ENCODE measurements around the gene CNOT10.
"Not testable (repeated sequence)": the region's sequence is repeated elsewhere in the genome, so short reads cannot be mapped to it uniquely, and the experiment has no call there.

The CNOT10 gene, protein sequence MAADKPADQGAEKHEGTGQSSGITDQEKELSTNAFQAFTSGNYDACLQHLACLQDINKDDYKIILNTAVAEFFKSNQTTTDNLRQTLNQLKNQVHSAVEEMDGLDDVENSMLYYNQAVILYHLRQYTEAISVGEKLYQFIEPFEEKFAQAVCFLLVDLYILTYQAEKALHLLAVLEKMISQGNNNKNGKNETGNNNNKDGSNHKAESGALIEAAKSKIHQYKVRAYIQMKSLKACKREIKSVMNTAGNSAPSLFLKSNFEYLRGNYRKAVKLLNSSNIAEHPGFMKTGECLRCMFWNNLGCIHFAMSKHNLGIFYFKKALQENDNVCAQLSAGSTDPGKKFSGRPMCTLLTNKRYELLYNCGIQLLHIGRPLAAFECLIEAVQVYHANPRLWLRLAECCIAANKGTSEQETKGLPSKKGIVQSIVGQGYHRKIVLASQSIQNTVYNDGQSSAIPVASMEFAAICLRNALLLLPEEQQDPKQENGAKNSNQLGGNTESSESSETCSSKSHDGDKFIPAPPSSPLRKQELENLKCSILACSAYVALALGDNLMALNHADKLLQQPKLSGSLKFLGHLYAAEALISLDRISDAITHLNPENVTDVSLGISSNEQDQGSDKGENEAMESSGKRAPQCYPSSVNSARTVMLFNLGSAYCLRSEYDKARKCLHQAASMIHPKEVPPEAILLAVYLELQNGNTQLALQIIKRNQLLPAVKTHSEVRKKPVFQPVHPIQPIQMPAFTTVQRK

DNA sequence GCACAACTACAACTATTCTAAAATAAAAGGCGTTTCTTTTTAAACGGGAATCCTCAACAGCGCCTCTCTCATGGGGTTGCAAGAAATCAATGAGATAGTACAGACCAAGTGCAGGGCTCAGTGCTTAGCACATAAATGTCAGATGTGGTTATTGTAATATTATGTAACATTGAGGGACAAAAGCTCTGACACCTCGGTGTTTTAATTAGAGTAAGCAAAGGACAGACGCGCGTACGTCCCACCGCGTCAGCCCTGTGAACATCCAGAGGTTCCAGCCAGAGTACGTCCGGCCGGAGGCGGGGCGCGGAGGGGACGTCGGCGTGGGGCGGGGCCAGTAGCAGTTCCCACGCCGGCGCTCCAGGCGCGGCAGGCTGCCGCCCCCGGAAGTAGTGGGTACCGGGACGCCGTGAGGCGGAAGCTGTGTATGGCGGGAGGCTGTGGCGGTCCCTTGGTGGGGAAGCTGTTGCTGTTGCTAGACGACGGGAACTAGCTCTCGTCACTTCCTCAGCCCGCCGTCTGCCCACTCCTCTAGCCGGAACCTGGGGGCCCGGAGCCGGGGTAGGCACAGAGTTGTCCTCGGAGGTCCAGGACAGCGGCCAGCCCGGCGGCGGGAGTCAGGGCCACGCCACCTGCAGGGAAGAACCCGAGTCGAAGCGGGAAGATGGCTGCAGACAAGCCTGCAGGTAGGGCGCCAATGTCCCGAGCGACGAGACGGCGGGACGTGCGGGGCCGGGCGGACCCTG lies at the start of gene CNOT10:
TSS of gene CNOT10 (plus strand) at position 389 of the 743 bp plus-strand sequence. CDS start at position 662, 273 bp downstream.
- DNase-seq (ENCODE audit: low read depth in 2 of 2, low spot score in 1 of 2) = peak; percentile 82 to 92

DNA sequence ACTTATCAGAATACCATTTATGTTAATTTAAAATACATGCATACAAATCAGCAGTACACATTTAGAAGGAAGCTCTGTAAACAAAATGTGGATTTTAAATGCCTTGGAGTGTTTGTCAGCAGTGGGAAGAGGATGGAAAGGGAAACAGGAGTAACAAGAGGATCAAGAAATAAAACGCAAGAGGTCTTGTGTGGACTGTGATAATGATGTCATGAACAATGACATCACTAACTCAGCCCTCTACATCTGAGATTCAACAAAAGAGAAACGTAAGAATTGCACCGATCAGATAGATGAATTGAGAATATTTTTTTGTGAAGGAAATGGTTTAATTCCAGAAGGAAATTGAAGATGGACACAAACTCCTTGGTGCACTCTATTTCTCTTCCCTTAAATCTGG lies 44.0 kb upstream of the CNOT10 start:
- no peak for DNase-seq (ENCODE audit: low read depth in 2 of 2, low spot score in 1 of 2)

DNA sequence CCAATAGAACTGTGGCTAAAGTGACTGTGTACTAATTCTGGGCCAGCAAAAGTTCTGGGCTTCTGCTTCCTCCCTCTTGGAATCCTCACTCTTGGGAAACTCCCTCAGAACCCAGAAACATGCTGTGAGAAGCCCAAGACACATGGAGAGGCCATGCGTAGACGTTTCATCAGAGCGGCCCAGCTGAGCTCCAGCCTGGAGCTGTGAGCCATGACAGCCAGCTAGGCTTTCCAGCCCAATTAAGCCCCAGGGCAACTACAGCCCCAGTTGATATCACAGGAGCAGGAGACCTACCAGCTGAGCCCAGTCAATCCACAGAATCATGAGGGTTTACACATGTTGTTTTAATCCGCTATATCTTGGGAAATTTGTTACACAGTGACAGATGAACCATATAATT lies 43.6 kb upstream of the CNOT10 start:
- no peak for DNase-seq (ENCODE audit: low read depth in 2 of 2, low spot score in 1 of 2)

DNA sequence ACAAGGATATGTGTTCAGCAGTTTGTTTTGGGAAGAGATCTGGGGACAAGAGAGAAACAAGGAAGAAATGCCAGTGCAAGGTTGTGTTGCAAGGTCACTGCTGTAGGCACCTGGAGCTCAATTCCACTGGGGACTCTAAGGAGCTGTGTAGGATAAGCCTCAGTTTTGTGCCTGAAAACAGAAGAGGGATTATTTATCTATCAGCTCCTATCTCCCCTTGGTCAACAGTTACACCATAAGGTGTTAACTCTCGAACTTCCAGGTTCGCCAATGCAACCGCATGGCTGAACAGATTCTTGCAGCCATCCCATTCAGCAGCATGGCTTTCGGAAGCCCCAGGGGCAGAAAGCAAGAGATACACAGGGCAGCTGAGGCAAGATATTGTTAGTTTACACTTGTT lies 41.6 kb upstream of the CNOT10 start:
- DNase-seq (ENCODE audit: low read depth in 2 of 2, low spot score in 1 of 2) = no peak

DNA sequence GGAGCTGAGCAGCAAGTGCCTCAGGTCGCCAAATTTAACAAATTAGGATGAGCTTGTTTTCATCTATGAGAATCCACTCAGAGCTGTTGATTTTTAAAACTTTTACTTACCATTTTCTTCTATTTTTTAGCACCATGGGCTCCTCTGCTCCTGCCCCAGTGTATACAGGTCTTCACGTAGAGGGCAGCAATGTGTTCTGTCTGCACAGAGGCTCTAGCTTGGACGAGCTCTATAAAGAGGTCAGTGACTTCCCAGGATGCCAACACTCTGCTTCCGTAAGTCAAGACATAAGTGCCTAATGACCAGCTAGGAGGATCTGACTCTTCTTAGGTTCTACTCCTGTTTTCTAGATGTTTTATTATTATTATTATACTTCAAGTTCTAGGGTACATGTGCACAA lies 41.2 kb upstream of the CNOT10 start:
- DNase-seq (ENCODE audit: low read depth in 2 of 2, low spot score in 1 of 2) = no peak

DNA sequence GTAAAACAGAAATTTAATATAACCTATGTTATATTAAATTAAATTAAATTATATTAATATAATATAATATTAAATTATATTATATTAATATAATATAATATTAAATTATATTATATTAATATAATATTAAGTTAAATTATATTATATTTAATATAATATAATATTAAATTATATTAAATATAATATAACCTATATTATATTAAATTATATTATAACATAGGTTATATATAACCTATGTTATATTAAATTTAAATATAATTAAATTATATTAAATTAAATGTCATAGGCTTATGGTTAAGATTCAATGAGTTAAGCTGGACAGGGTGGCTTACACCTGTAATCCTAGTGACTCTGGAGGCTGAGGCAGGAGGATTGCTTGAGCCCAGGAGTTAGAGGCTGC lies 40.6 kb upstream of the CNOT10 start:
- no peak for DNase-seq (ENCODE audit: low read depth in 2 of 2, low spot score in 1 of 2)

DNA sequence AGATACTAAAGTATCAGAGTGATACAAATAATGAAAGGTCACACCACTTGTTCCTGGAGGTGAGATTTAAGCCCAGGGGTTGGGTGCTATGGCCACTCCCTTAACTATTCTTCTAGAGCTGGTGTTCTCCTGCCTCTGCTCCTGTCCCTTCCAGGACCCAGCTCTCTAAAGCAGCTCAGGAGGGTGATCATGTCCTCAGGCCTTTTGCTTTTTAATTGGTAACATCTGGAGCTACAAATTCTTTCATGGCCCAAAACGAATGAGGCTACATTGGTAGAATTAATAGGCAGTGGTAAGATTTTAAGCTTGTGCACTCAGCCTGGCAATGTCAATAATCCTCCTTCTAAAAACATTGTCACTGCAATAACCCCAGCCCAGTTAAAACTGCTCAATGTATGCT lies 38.2 kb upstream of the CNOT10 start:
- DNase-seq (ENCODE audit: low read depth in 2 of 2, low spot score in 1 of 2) = no peak

DNA sequence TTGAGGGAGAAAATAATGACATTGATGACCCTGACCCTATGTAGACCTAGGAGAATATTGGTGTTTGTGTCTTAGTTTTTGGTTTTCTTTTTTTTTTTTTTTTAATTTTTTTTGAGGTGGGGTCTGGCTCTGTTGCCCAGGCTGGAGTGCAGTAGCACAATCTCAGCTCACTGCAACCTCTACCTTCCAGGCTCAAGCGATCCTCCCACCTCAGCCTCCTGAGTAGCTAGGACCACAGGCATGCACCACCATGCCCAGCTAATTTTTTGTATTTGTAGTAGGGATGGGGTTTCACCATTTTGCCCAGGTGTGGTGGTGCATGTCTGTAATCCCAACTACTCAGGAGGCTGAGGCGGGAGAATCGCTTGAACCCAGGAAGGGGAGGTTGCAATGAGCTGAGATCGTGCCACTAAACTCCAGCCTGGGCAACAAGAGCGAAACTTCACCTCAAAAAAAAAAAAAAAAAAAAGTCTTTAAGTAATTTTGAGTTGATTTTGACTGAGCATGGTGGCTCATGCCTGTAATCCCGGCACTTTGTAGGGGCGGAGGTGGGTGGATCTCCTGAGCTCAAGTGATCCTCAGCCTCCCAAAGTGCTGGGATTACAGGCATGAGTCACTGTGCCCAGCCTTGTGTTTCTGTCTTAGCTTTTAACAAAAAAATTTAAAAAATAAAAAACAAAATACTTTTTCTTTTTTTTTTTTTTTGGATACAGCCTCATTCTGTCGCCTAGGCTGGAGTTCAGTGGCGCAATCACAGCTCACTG lies 32.5 kb upstream of the CNOT10 start:
- not testable (repeated sequence) for DNase-seq (ENCODE audit: low read depth in 2 of 2, low spot score in 1 of 2)

DNA sequence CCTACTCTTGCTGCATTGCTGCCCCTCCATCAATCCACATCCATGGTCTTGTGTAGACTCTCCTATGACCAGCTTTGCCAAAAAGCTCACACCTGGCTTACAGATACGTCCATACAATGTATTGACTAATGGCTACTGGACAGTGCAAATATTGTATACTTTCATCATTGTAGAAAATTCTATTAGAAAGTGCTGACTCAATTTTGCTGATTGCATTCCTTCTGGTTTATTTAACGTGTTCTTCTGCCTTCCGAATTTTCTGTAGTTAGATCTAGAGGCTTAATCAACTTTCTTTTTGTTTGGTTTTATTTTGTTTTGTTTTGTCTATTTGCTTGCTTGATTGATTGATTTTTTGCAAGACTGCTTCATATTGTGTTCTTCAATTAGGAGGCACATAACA lies 29.8 kb upstream of the CNOT10 start:
- DNase-seq (ENCODE audit: low read depth in 2 of 2, low spot score in 1 of 2) = no peak

DNA sequence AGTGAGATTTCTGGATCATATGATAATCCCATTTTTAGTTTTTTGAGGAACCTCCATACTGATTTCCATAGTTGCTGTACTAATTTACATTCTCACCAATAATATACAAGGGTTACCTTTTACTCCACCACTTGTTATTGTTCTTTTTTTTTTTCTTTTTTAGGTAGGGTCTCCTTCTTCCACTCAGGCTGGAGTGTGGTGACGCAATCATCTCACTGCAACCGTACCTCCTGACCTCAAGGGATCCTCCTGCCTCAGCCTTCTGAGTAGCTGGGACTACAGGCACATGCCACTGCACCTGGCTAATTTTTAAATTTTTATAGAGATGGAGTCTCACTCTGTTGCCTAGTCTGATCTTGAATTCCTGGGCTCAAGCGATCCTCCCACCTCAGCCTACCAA lies 24.4 kb upstream of the CNOT10 start:
- DNase-seq (ENCODE audit: low read depth in 2 of 2, low spot score in 1 of 2) = no peak

DNA sequence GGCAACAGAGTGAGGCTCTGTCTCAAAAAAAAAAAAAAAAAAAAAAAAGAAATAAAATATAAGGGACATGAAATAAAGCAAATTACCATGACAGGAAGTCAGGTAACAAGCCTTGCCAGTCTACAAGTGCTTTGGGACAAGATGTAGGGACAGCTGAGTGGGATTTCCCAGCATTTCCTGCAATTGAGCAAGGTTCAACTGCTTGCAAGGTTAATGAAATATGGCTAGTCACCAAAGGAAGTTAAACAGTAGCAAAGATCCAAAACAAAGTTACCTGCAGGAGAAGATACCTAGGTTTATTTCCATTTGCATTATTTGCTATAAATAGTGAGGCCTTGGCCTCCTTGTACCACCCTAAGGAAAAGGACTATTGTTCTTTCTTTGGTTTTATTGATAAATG lies 22.3 kb upstream of the CNOT10 start:
- no peak for DNase-seq (ENCODE audit: low read depth in 2 of 2, low spot score in 1 of 2)

DNA sequence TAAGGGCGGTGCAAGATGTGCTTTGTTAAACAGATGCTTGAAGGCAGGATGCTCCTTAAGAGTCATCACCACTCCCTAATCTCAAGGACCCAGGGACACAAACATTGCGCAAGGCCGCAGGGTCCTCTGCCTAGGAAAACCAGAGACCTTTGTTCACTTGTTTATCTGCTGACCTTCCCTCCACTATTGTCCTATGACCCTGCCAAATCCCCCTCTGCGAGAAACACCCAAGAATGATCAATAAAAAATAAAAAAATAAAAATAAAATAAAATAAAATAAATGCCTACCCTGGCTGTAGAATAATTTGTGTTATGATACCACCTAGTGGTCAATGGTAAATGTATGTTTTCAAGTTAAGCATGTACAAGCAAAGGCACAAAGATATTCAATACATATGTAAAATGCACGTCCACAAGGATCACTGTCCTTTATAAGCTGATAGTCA lies 20.3 kb upstream of the CNOT10 start:
- not testable (repeated sequence) for DNase-seq (ENCODE audit: low read depth in 2 of 2, low spot score in 1 of 2)

DNA sequence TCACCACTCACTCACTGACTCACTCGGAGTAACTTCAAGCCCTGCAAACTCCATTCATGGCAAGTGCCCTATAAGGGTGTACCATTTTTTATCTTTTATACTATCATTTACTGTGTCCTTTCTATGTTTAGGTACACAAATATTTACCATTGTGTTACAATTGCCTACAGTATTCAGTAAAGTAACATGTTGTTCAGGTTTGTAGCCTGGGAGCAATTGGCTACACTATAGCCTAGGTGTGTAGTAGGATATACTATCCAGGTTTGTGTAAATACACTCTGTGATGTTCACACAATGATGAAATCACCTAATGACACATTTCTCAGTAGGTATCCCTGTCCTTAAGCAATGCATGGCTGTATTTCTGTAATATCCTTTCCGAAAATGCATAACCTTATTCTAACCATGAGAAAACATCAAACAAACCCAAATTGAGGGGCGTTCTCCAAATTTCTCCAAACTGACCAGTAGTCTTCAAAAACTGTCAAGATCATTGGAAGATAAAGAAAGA lies 17.9 kb upstream of the CNOT10 start:
- no peak for DNase-seq (ENCODE audit: low read depth in 2 of 2, low spot score in 1 of 2)

DNA sequence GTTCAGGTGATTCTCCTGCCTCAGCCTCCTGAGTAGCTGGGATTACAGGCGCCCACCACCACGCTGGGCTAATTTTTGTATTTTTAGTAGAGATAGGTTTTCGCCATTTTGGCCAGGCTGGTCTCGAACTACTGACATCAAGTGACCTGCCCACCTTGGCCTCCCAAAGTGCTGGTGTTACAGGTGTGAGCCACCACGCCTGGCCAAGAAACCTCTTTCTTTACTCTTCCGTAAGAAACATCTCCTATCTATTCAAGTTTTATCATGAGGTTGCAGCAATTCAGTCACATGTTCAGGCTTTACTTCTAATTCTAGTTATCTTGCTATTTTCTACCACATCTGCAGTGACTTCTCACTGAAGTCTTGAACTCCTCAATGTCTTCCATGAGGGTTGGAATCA lies 15.8 kb upstream of the CNOT10 start:
- not testable (repeated sequence) for DNase-seq (ENCODE audit: low read depth in 2 of 2, low spot score in 1 of 2)

DNA sequence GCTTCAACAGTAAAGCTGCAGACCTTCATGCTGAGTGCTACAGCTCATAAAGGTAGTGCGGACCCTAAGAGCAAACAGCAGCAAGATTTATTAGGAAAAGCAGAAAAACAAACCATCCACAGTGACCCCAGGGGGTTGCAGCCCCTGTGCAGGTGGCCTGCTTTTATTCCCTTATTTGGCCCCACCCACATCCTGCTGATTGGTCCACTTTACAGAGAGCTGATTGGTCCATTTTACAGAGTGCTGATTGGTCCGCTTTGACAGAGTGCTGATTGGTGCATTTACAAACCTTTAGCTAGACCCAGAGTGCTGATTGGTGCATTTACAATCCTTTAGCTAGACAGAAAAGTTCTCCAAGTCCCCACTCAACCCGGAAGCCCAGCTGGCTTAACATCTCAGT lies 11.3 kb upstream of the CNOT10 start:
- DNase-seq (ENCODE audit: low read depth in 2 of 2, low spot score in 1 of 2) = not testable (repeated sequence)

DNA sequence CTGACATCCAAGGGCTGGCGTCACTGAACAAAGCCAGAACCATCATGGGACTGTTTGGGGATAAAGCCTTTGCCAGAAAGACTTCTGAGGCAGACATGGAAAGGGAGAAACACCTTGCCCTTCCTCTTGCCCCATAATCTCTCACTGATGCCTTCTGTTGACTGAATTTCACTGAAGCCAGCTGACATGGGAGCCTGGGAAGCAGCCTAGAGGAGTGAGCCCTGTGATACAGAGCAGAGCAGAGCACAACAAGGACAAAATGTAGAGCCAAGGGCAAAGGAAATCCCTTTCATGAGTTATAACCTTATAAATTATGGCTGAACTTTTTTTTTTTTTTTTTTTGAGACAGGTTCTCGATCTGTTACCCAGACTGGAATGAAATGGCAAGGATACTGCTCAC lies 9.8 kb upstream of the CNOT10 start:
- DNase-seq (ENCODE audit: low read depth in 2 of 2, low spot score in 1 of 2) = no peak

DNA sequence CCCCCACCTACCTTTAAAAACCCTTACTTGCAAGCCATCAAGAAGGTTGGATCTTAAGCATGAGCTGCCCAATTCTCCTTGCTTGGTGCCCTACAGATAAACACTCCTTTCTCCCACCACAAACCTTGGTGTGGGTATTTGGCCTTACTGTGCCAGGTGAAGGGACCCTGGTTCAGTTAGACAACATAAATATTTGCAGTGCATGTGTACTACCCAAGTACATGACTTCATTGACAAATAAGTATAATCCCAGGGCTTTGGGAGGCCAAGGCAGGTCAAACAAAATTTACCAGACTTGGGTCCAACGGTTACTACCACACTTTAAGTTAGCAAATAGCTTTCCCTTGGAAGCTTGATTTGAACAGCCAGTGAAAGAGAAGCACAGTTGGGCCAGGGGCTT lies 9.3 kb upstream of the CNOT10 start:
- no peak for DNase-seq (ENCODE audit: low read depth in 2 of 2, low spot score in 1 of 2)

DNA sequence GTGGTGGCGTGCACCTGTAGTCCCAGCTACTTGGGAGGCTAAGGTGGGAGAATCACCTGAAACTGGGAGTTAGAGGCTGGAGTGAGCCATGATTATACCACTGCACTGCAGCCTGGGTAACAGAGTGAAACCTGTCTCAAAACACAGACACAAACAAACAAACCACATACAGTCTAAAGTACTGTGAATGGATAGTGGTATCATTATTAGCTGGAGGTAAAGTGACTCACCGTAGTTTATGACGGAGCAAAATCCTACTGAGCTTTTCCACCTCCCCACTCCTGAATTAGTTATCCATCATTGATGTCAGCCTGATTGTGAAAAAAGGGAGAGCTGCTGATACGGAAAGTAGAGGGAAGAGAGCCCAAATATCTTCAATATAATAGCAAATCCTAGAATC lies 3.2 kb upstream of the CNOT10 start:
- DNase-seq (ENCODE audit: low read depth in 2 of 2, low spot score in 1 of 2) = no peak

DNA sequence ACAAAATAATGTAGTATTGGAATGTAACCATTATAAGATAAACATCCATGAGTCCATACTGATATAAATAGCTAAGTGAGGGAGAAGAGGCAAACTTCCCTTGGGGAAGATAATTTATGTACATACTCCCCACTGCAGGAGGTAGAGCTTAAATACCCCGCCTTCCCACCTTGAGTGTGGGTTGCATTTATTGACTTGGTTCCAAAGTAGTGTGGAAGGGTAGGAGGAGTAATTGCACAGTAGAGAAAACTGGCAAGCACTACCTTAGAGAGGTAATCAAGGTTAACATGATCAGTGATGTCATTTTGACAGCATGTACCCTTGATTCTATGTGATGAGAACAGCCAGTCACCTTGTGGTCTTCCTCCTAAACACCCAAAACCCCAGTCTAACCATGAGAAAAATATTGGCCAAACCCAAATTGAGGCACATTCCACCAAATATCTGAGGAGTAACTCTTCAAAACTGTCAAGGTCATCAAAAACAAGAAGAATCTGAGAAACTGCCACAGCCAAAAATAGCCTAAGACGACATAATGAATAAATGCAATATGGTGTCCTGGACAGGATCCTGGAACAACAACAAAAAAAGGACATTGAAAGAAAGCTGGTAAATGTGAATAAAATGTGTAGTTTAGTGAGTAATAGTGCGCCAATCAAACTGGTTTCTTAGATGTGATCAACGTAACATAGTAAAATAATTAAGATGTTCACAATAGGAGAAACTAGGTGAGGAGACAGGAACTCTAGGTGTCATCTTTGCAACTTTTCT lies 774 bp upstream of the CNOT10 start:
- no peak for DNase-seq (ENCODE audit: low read depth in 2 of 2, low spot score in 1 of 2)

DNA sequence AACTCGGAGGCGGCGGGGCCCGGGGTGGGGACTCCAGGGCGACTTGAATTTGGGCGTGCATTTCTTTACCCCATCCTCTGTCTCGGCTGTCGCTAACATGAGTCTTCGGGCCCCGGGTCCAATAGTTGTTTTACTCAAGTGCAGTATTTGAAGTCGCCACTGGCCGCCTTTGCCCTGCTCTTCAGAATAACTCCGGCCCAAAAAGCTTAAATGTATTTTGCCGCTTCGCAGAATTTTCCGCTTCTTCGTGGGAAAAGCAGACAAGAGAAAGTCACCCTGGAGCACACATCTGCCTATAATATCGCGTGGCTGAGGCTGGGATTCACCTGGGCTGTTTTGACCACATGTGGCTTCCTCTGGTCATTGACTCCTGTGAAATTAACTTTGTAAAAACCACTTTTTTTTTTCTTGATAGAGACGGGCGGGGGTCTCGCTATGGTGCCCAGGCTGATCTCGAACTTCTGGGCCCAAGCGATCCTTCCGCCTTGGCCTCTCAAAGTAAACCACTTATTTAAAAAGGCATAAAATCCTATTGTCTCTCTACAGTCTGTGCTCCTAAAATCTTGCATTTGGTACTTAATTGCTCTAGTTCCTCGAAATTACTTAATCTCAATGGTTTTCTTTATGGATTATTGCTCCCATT lies 676 bp downstream of the CNOT10 start:
- no peak for DNase-seq (ENCODE audit: low read depth in 2 of 2, low spot score in 1 of 2)

Data from stimulated activated CD8-positive, alpha-beta memory T cell treated with anti-CD3 and anti-CD28 coated beads, Interleukin-4, amount 100 ng/mL, for 4 hours (primary cell).